Gastrocnemius medialis (tissue), 4 donors: Measurements from ENCODE around the gene STX3. TPM values are rescaled to one million over a fixed set of nuclear protein-coding genes. Genes with fewer than 3 reads are reported as not detected.

Experiments used
- ATAC-seq, 2 donors: fragments of 150-250 bp; one replicate each; pipeline ENCODE4 v1.9.1; 2016
- DNase-seq, 2 donors: peaks; one replicate each; pipeline ENCODE4 v3.0.0-alpha.2; 2019
- H3K27ac ChIP-seq, 4 donors: fragments of 200-600 bp; sonication (generic); 1 replicate in 1 of 4; 2 replicates in 3 of 4; pipeline ENCODE4 v1.5.1; 2016 to 2018; ENCODE audit warnings: mild to moderate bottlenecking in 2 of 4, moderate library complexity in 1 of 4
- H3K27me3 ChIP-seq, 3 donors: fragments of 200-600 bp; sonication (generic) in 2 of 3; 1 replicate in 1 of 3; 2 replicates in 2 of 3; pipeline versions ENCODE4 v1.5.1 to v1.6.0; 2016 to 2019; ENCODE audit warnings: mild to moderate bottlenecking in 1 of 3, moderate library complexity in 1 of 3
- H3K36me3 ChIP-seq, 2 donors: fragments of 200-600 bp; sonication (generic) in 1 of 2; one replicate each; pipeline ENCODE4 v1.5.1; 2017 to 2018
- H3K4me1 ChIP-seq, 2 donors: fragments of 200-600 bp; sonication (generic) in 1 of 2; one replicate each; pipeline ENCODE4 v1.5.1; 2016 to 2017; ENCODE audit warnings: mild to moderate bottlenecking in 2 of 2
- H3K4me3 ChIP-seq, 4 donors: fragments of 200-600 bp; sonication (generic) in 3 of 4; 1 replicate in 1 of 4; 2 replicates in 3 of 4; pipeline ENCODE4 v1.5.1; 2016 to 2019; ENCODE audit warnings: mild to moderate bottlenecking in 2 of 4
- H3K9me3 ChIP-seq, 3 donors: fragments of 200-600 bp; sonication (generic) in 2 of 3; 1 replicate in 1 of 3; 2 replicates in 2 of 3; pipeline ENCODE4 v1.5.1; 2016 to 2019
- POLR2A ChIP-seq, 2 donors: fragments of 450-650 bp; IDR thresholded peaks; one replicate each; pipeline ENCODE4 v1.6.1; 2017; ENCODE audit warnings: antibody characterized with exemption in 2 of 2, mild to moderate bottlenecking in 2 of 2, moderate library complexity in 2 of 2
- in situ Hi-C, 4 donors: fragments of 200-750 bp; cut with MboI; loops; one replicate each; pipeline versions ENCODE4 v1.15.0 to v1.8.0; 2017; ENCODE audit warnings: low sequenced_read_pairs in 4 of 4
- intact Hi-C: fragments of 100-400 bp; cut with DNase I; formaldehyde crosslinking; loops from one replicate; pipeline ENCODE4 v1.15.1; 2023; ENCODE audit warnings: low total_unique reads
- total RNA-seq, 4 donors: library from RNA; depleted of rRNA; stranded (reverse); fragments of >200 nt; gene quantifications; one replicate each; pipeline versions ENCODE4 v1.1.0 to v1.2.3, GENCODE V29; 2016
- TF ChIP-seq, protein P1 (sequence below), 5 experiments: fragments of 450-650 bp in 3 of 5; fragments of 200-600 bp in 2 of 5; sonication (generic) in 2 of 5; IDR thresholded peaks in 4 of 5; conservative IDR thresholded peaks in 1 of 5; 1 replicate in 4 of 5; 2 replicates in 1 of 5; pipeline ENCODE4 v1.5.1; 2016 to 2019; ENCODE audit warnings: antibody characterized with exemption in 5 of 5, mild to moderate bottlenecking in 3 of 5, moderate library complexity in 3 of 5

The STX3 gene
- total RNA-seq, 4 donors from 2014 or later: 8.3 to 23.4 (median 15.8) TPM

DNA sequence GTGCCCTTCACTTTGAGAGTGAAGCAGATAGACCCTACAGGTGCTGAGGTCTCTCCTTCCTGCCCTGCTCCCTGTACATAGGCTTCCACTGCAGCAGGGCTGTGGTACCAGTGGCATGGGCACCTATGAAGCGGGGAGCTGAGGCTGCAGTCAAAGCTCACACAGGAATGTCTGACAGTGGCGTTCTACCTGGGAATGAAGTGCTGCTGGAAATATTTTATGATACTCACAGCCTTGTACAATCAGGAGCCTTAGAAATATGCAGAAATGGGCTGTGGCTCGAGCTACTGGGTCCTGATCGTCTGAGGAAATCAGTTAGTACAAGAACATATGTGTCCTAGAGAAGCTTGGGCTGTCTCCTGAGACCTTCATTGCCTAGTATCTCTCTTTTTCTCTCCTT, 30.6 kb downstream of the STX3 start:
- in situ Hi-C loops (no loop called here), intact Hi-C loops (no loop called here)
- ATAC-seq: no peak
- peaks cover 0 to 8% of the 10 kb centered on the region in 2 donors for H3K4me1 ChIP-seq
- no peak for DNase-seq
- no peaks in the 10 kb centered on the region for H3K27me3 ChIP-seq
- TF ChIP-seq, protein P1, sequence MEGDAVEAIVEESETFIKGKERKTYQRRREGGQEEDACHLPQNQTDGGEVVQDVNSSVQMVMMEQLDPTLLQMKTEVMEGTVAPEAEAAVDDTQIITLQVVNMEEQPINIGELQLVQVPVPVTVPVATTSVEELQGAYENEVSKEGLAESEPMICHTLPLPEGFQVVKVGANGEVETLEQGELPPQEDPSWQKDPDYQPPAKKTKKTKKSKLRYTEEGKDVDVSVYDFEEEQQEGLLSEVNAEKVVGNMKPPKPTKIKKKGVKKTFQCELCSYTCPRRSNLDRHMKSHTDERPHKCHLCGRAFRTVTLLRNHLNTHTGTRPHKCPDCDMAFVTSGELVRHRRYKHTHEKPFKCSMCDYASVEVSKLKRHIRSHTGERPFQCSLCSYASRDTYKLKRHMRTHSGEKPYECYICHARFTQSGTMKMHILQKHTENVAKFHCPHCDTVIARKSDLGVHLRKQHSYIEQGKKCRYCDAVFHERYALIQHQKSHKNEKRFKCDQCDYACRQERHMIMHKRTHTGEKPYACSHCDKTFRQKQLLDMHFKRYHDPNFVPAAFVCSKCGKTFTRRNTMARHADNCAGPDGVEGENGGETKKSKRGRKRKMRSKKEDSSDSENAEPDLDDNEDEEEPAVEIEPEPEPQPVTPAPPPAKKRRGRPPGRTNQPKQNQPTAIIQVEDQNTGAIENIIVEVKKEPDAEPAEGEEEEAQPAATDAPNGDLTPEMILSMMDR (IDR thresholded peaks at IDR 0.05 in 4 of 5, conservative IDR thresholded peaks at IDR 0.05 in 1 of 5): no peak
- TF ChIP-seq POLR2A (IDR thresholded peaks at IDR 0.05): no peak
- H3K36me3 ChIP-seq: peaks cover 0 to 13% of the 10 kb centered on the region in 2 donors
- no peak overlapping the region for H3K27ac ChIP-seq
- H3K4me3 ChIP-seq: no peak overlapping the region
- no peaks in the 10 kb centered on the region for H3K9me3 ChIP-seq

DNA sequence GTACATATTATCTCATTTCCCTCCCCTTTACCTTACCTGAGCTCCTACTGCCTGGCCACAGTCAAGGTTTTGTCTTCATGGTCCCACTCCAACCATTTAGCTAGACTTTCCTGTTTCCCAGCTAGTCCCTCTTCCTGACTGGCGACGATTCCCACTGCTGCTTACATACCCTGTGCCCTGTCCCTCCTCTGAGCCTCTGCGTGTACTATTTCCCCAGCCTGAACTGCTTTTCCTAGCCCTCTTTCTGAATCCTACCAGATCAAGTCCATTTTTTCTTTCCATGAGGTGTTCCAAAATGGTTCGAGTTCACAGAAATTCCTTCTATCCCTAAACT, 32.0 kb downstream of the STX3 start:
- Histone ChIP-seq H3K4me1 (peaks cover 0 to 8% of the 10 kb centered on the region in 2 donors), H3K9me3 (no peaks in the 10 kb centered on the region), H3K27me3 (no peaks in the 10 kb centered on the region), H3K27ac (peak overlapping the region in 3 of 4 donors; percentile 13 to 57 (median 45)), H3K4me3 (no peak overlapping the region), H3K36me3 (peaks cover 0 to 26% of the 10 kb centered on the region in 2 donors)
- intact Hi-C loops (no loop called here), in situ Hi-C loops (no loop called here)
- TF ChIP-seq, protein P1 (IDR thresholded peaks at IDR 0.05 in 4 of 5, conservative IDR thresholded peaks at IDR 0.05 in 1 of 5): no peak
- no peak for TF ChIP-seq POLR2A (IDR thresholded peaks at IDR 0.05)
- peak in 1 of 2 donors; percentile 14 for ATAC-seq
- DNase-seq: no peak

DNA sequence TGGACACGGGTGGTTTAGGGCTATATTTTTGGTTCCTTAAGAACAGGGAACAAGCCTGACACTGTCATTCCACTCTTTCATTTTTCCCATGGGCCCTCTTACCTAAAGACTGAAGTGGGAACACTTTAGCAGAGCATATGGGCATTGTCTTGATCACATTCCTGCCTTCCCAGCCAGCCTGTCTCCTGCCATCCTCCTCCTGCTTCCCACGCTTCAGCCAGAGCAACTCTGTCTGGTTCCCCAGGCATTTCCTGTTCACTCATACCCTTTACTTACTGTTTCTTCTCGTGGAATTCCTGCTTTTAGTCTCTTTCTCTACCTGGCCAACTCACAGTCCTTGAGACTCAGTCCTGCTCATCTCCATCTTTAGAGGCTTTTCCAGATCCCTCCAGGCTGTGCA, 32.6 kb downstream of the STX3 start:
- Histone ChIP-seq H3K4me3 (no peak overlapping the region), H3K4me1 (peaks cover 0 to 8% of the 10 kb centered on the region in 2 donors), H3K27ac (no peak overlapping the region), H3K27me3 (no peaks in the 10 kb centered on the region), H3K9me3 (no peaks in the 10 kb centered on the region), H3K36me3 (peaks cover 0 to 31% of the 10 kb centered on the region in 2 donors)
- DNase-seq: no peak
- ATAC-seq: no peak
- TF ChIP-seq POLR2A (IDR thresholded peaks at IDR 0.05): no peak
- TF ChIP-seq, protein P1 (IDR thresholded peaks at IDR 0.05 in 4 of 5, conservative IDR thresholded peaks at IDR 0.05 in 1 of 5): no peak
- in situ Hi-C loops: no loop called here
- intact Hi-C loops: no loop called here

DNA sequence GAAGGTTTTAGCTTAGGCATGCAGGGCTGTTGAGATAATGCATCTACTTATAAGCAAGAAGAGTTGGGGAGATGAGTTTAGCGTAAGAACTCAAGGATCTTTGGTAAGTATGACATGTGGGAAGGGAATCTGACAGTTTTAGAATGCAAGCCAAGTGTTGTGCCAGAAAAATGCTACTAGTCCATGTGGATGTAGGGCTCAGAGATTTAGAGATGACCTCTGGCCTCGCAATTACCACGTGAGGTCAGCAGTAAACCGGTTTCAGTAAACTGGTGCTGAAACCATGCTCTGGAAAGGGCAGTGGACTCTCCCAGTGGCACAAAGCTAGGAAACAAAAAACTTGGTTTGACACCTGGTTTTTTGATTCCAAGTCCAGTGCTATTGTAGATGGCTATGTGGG, 36.5 kb downstream of the STX3 start:
- no peak for DNase-seq
- Histone ChIP-seq H3K4me1 (peaks cover 0 to 6% of the 10 kb centered on the region in 2 donors), H3K36me3 (peaks cover 0 to 69% of the 10 kb centered on the region in 2 donors), H3K27ac (no peak overlapping the region), H3K27me3 (no peaks in the 10 kb centered on the region), H3K9me3 (no peaks in the 10 kb centered on the region), H3K4me3 (no peak overlapping the region)
- intact Hi-C loops: no loop called here
- TF ChIP-seq, protein P1 (IDR thresholded peaks at IDR 0.05 in 4 of 5, conservative IDR thresholded peaks at IDR 0.05 in 1 of 5): no peak
- TF ChIP-seq POLR2A (IDR thresholded peaks at IDR 0.05): no peak
- no peak for ATAC-seq
- in situ Hi-C loops: no loop called here

DNA sequence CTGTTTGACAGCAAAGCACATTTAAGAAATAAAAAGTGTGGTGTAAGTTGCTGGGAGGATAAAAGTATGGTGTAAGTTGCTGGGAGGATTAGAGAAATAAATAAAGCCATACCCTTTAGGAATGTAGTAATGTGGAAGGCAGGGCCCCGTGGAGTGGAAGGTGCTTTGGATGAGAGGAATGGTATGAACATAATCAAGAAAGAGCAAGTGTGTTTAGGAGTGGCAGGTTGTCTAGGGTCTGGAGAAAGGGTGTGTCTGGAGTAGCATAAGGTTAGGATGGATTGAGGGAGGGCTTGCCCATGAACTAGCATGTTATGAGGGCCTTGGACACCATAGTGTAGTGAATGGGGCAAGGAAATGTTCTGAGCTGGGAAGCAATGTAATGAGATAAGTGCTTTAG, 37.3 kb downstream of the STX3 start:
- Histone ChIP-seq H3K9me3 (no peaks in the 10 kb centered on the region), H3K4me3 (no peak overlapping the region), H3K27me3 (no peaks in the 10 kb centered on the region), H3K4me1 (no peaks in the 10 kb centered on the region), H3K36me3 (peaks cover 0 to 71% of the 10 kb centered on the region in 2 donors), H3K27ac (no peak overlapping the region)
- intact Hi-C loops (no loop called here), in situ Hi-C loops (no loop called here)
- TF ChIP-seq POLR2A (IDR thresholded peaks at IDR 0.05): no peak
- DNase-seq (no peak), ATAC-seq (no peak)
